Glomerular visceral epithelial cell (primary cell): ENCODE results near the gene GPR45.

Experiments
- DNase-seq: peaks from one replicate; pipeline ENCODE4 v3.0.0-alpha.2; 2016; ENCODE audit errors: extremely low spot score

GPR45 gene

GRCh38 chr2:105254531-105255210 lies 13.1 kb downstream of the GPR45 start:
- no peak for DNase-seq

- DNase-seq = no peak
Measured at GRCh38 chr2:105255979-105256378, 14.4 kb downstream of the GPR45 start.

GRCh38 chr2:105256431-105257047 lies 15.0 kb downstream of the GPR45 start:
- DNase-seq = no peak

GRCh38 chr2:105257981-105258380 lies 16.4 kb downstream of the GPR45 start:
- DNase-seq = no peak

- no peak for DNase-seq
Measured at GRCh38 chr2:105258835-105259350, 17.4 kb downstream of the GPR45 start.

- peak; percentile 98 for DNase-seq
Measured at GRCh38 chr2:105261061-105261460, 19.5 kb downstream of the GPR45 start.

GRCh38 chr2:105262651-105263091 lies 21.1 kb downstream of the GPR45 start:
- peak; percentile 58 for DNase-seq

- no peak for DNase-seq
Measured at GRCh38 chr2:105269426-105269825, 27.9 kb downstream of the GPR45 start.

GRCh38 chr2:105271393-105272045 lies 30.0 kb downstream of the GPR45 start:
- DNase-seq = no peak

- DNase-seq = no peak
Measured at GRCh38 chr2:105272176-105272575, 30.6 kb downstream of the GPR45 start.

- no peak for DNase-seq
Measured at GRCh38 chr2:105274046-105274445, 32.5 kb downstream of the GPR45 start.

- DNase-seq = no peak
Measured at GRCh38 chr2:105278654-105279053, 37.1 kb downstream of the GPR45 start.

- DNase-seq = no peak
Measured at GRCh38 chr2:105279126-105279525, 37.6 kb downstream of the GPR45 start.

- DNase-seq = no peak
Measured at GRCh38 chr2:105280281-105280680, 38.7 kb downstream of the GPR45 start.

GRCh38 chr2:105283532-105283931 lies 42.0 kb downstream of the GPR45 start:
- no peak for DNase-seq

GRCh38 chr2:105287692-105288091 lies 46.1 kb downstream of the GPR45 start:
- peak; percentile 43 for DNase-seq

GRCh38 chr2:105288133-105288532 lies 46.6 kb downstream of the GPR45 start:
- no peak for DNase-seq

- DNase-seq = no peak
Measured at GRCh38 chr2:105290981-105291660, 49.6 kb downstream of the GPR45 start.

- no peak for DNase-seq
Measured at GRCh38 chr2:105291981-105292380, 50.4 kb downstream of the GPR45 start.
